ENCODE measurements around the gene GRWD1. TPM values are rescaled to one million over a fixed set of nuclear protein-coding genes. Genes with fewer than 3 reads are reported as not detected.
A peak's percentile ranks its signal among the peaks of the same experiment; 100 is the strongest.

Gene GRWD1
- total RNA-seq, 1 experiment from 2014 or later = 56.7 TPM

- Histone ChIP-seq H3K4me1 (ENCODE audit: control insufficient read depth, insufficient read depth, low read length) (peaks cover 23% of the 10 kb centered on the region), H3K4me3 (ENCODE audit: low read depth in 2 of 2, low read length in 2 of 2) (no peak overlapping the region), H3K9me3 (ENCODE audit: control insufficient read depth, insufficient read depth, low read depth, low read length) (no peaks in the 10 kb centered on the region), H3K27me3 (ENCODE audit: control insufficient read depth, insufficient read depth, low read length) (no peaks in the 10 kb centered on the region), H3K36me3 (ENCODE audit: control insufficient read depth, insufficient read depth, low read length) (no peaks in the 10 kb centered on the region; the same call in 1 of the 2 replicates), H3K27ac (ENCODE audit: low read length) (no peak overlapping the region)
- ChIA-PET CTCF (interaction anchor here (0.5 kb wide), 1 partner anchor 40 kb away, joined by 7 read pairs; no protein-coding TSS in a partner anchor), POLR2A (no interaction called here)
- in situ Hi-C loops (cut with HindIII; ENCODE audit: low pct_unique_long_range_greater_than_20kb, low sequenced_read_pairs) = no loop called here
- TF ChIP-seq POLR2AphosphoS5 (IDR thresholded peaks at IDR 0.05; ENCODE audit: low read depth, low read length) (no peak), SIN3A (IDR thresholded peaks at IDR 0.05; ENCODE audit: borderline replicate concordance, insufficient read depth, low read depth, low read length) (no peak), TCF7L2 (IDR thresholded peaks at IDR 0.05; ENCODE audit: low read depth, low read length) (no peak), REST (IDR thresholded peaks at IDR 0.05; ENCODE audit: insufficient read depth in 1 of 2, low read depth in 2 of 2, low read length in 1 of 2) (no peak)
- TF ChIP-seq, protein P1, sequence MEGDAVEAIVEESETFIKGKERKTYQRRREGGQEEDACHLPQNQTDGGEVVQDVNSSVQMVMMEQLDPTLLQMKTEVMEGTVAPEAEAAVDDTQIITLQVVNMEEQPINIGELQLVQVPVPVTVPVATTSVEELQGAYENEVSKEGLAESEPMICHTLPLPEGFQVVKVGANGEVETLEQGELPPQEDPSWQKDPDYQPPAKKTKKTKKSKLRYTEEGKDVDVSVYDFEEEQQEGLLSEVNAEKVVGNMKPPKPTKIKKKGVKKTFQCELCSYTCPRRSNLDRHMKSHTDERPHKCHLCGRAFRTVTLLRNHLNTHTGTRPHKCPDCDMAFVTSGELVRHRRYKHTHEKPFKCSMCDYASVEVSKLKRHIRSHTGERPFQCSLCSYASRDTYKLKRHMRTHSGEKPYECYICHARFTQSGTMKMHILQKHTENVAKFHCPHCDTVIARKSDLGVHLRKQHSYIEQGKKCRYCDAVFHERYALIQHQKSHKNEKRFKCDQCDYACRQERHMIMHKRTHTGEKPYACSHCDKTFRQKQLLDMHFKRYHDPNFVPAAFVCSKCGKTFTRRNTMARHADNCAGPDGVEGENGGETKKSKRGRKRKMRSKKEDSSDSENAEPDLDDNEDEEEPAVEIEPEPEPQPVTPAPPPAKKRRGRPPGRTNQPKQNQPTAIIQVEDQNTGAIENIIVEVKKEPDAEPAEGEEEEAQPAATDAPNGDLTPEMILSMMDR (IDR thresholded peaks at IDR 0.05) = no peak
- intact Hi-C loops (cut with micrococcal nuclease; ENCODE audit: unreplicated experiment) = no loop called here
- ATAC-seq (peak; percentile 31; the same call in 1 of the 2 replicates), DNase-seq (ENCODE audit: low read depth, low spot score) (no peak)
- BruUV-seq (replicated peaks) = no TSS peak
Measured at GRCh38 chr19:48400018-48400742, 45.6 kb upstream of the GRWD1 start.

GRCh38 chr19:48401287-48401686 is 44.5 kb upstream of the GRWD1 start:
- no peaks in the 10 kb centered on the region for H3K9me3 ChIP-seq (ENCODE audit: control insufficient read depth, insufficient read depth, low read depth, low read length)
- intact Hi-C loops (cut with micrococcal nuclease; ENCODE audit: unreplicated experiment) (no loop called here), in situ Hi-C loops (cut with HindIII; ENCODE audit: low pct_unique_long_range_greater_than_20kb, low sequenced_read_pairs) (no loop called here)
- no peak overlapping the region for H3K4me3 ChIP-seq (ENCODE audit: low read depth in 2 of 2, low read length in 2 of 2)
- no peak overlapping the region for H3K27ac ChIP-seq (ENCODE audit: low read length)
- ATAC-seq (no peak), DNase-seq (ENCODE audit: low read depth, low spot score) (no peak)
- no peaks in the 10 kb centered on the region; the same call in 1 of the 2 replicates for H3K36me3 ChIP-seq (ENCODE audit: control insufficient read depth, insufficient read depth, low read length)
- BruUV-seq (replicated peaks) = no TSS peak
- H3K27me3 ChIP-seq (ENCODE audit: control insufficient read depth, insufficient read depth, low read length) = no peaks in the 10 kb centered on the region
- TF ChIP-seq REST (IDR thresholded peaks at IDR 0.05; ENCODE audit: insufficient read depth in 1 of 2, low read depth in 2 of 2, low read length in 1 of 2) (no peak), POLR2AphosphoS5 (IDR thresholded peaks at IDR 0.05; ENCODE audit: low read depth, low read length) (no peak), SIN3A (IDR thresholded peaks at IDR 0.05; ENCODE audit: borderline replicate concordance, insufficient read depth, low read depth, low read length) (no peak), TCF7L2 (IDR thresholded peaks at IDR 0.05; ENCODE audit: low read depth, low read length) (no peak)
- TF ChIP-seq, protein P1 (IDR thresholded peaks at IDR 0.05) = no peak
- H3K4me1 ChIP-seq (ENCODE audit: control insufficient read depth, insufficient read depth, low read length) = peaks cover 15% of the 10 kb centered on the region
- ChIA-PET CTCF (no interaction called here), POLR2A (interaction anchor here (0.6 kb wide), 1 partner anchor 10 kb away, joined by 17 read pairs; the partner anchor contains the start of gene KDELR1)
